AG08395 (cell line): ENCODE measurements around the gene P2RX4.
"Not testable (repeated sequence)": the region's sequence is repeated elsewhere in the genome, so short reads cannot be mapped to it uniquely, and the experiment has no call there.

Source experiments
- DNase-seq: peaks from one replicate; pipeline ENCODE4 v3.0.0; 2012; ENCODE audit warnings: mixed read lengths, low spot score

Gene P2RX4

GRCh38 chr12:121223292-121224285, 13.7 kb downstream of the P2RX4 start:
- no peak for DNase-seq

- DNase-seq: no peak
These were observed 14.7 kb downstream of the P2RX4 start for GRCh38 chr12:121224591-121224990.

- no peak for DNase-seq
These were observed 16.5 kb downstream of the P2RX4 start for GRCh38 chr12:121226399-121226798.

- not testable (repeated sequence) for DNase-seq
These were observed 16.9 kb downstream of the P2RX4 start for GRCh38 chr12:121226871-121227270.

- DNase-seq: no peak
These were observed 17.4 kb downstream of the P2RX4 start for GRCh38 chr12:121227294-121227693.

GRCh38 chr12:121228919-121229665, 19.2 kb downstream of the P2RX4 start:
- no peak for DNase-seq

- peak; percentile 88 for DNase-seq
These were observed 20.1 kb downstream of the P2RX4 start for GRCh38 chr12:121229826-121230537.

- DNase-seq: no peak
These were observed 20.6 kb downstream of the P2RX4 start for GRCh38 chr12:121230538-121230907.

GRCh38 chr12:121232163-121232562, 22.2 kb downstream of the P2RX4 start:
- no peak for DNase-seq

GRCh38 chr12:121232977-121233627, 23.2 kb downstream of the P2RX4 start:
- no peak for DNase-seq

GRCh38 chr12:121233628-121234020, 23.7 kb downstream of the P2RX4 start:
- no peak for DNase-seq

GRCh38 chr12:121236776-121237175, 26.8 kb downstream of the P2RX4 start:
- no peak for DNase-seq

GRCh38 chr12:121237415-121237814, 27.5 kb downstream of the P2RX4 start:
- DNase-seq: no peak

- no peak for DNase-seq
These were observed 28.2 kb downstream of the P2RX4 start for GRCh38 chr12:121238086-121238485.

GRCh38 chr12:121238604-121239350, 28.8 kb downstream of the P2RX4 start:
- no peak for DNase-seq

- DNase-seq: no peak
These were observed 29.6 kb downstream of the P2RX4 start for GRCh38 chr12:121239351-121240061.

GRCh38 chr12:121240062-121240420, 30.1 kb downstream of the P2RX4 start:
- no peak for DNase-seq

- peak; percentile 68 for DNase-seq
These were observed 30.7 kb downstream of the P2RX4 start for GRCh38 chr12:121240484-121241101.

GRCh38 chr12:121241156-121241970, 31.4 kb downstream of the P2RX4 start:
- DNase-seq: peak; percentile 40
